GM12878 (cell line): ENCODE measurements around the gene CNIH1. TPM values are rescaled to one million over a fixed set of nuclear protein-coding genes. Genes with fewer than 3 reads are reported as not detected.

Source experiments
- ATAC-seq: fragments of 200-7000 bp; cut with Tn5 transposase; 3 replicates; pipeline ENCODE4 v1.9.1; 2020; ENCODE audit warnings: mild to moderate bottlenecking, moderate library complexity
- BruUV-seq: library from RNA; stranded (reverse); fragments of 400-500 nt; replicated peaks from 2 replicates; lab custom pipeline; 2021; lab: Mats Ljungman, UMichigan
- CTCF ChIA-PET: fragments of 300-600 bp; sonication (Branson Sonifier 250); formaldehyde crosslinking; extraction: SDS; loops from one replicate; lab custom pipeline; 2021; ENCODE audit warnings: inconsistent platforms; lab: Yijun Ruan, JAX
- POLR2A ChIA-PET: fragments of 350-600 bp; formaldehyde crosslinking; extraction: SDS; loops from one replicate; lab custom pipeline; 2021; ENCODE audit warnings: inconsistent platforms; lab: Charles Lee
- RAD21 ChIA-PET: fragments of 300-600 bp; sonication (Branson Sonifier 250); formaldehyde crosslinking; loops from one replicate; lab custom pipeline; 2023; ENCODE audit warnings: antibody characterized with exemption; ENCODE audit not compliant: unreplicated experiment; lab: Charles Lee
- SMC1A ChIA-PET: fragments of 300-600 bp; sonication (Branson Sonifier 250); formaldehyde crosslinking; loops from one replicate; lab custom pipeline; 2023; ENCODE audit not compliant: unreplicated experiment, uncharacterized antibody; lab: Charles Lee
- DNase-seq: peaks from one replicate; pipeline ENCODE4 v3.0.0-alpha.2; 2011; ENCODE audit warnings: low read depth, low spot score
- FAIRE-seq: peaks from 3 replicates; lab custom pipeline; 2011; peaks lifted over from hg19 to GRCh38; lab: Jason Lieb, UNC
- H2AFZ ChIP-seq: 2 replicates; pipeline ENCODE4 v1.6.0; 2011; ENCODE audit warnings: low read depth, low read length, control low read depth; ENCODE audit not compliant: control insufficient read depth
- H3K27ac ChIP-seq: 2 replicates; pipeline ENCODE4 v1.5.1; 2011; ENCODE audit warnings: control low read depth; ENCODE audit not compliant: control insufficient read depth, insufficient read depth
- H3K27me3 ChIP-seq, 2 experiments: replicated peaks in 1 of 2; 2 replicates each; pipeline versions ENCODE4 v1.6.0 to v1.6.1; 2011; ENCODE audit warnings: low read length in 1 of 2; ENCODE audit not compliant: control insufficient read depth in 2 of 2, insufficient read depth in 2 of 2
- H3K36me3 ChIP-seq, 2 experiments: 2 replicates each; pipeline ENCODE4 v1.5.1; 2011; ENCODE audit warnings: low read length in 1 of 2; ENCODE audit not compliant: control insufficient read depth in 2 of 2, insufficient read depth in 2 of 2
- H3K4me1 ChIP-seq: 2 replicates; pipeline ENCODE4 v1.6.1; 2011; ENCODE audit warnings: mild to moderate bottlenecking, low read length, moderate library complexity, mixed read lengths; ENCODE audit not compliant: control insufficient read depth, insufficient read depth
- H3K4me2 ChIP-seq: 2 replicates; pipeline ENCODE4 v1.6.0; 2011; ENCODE audit warnings: control low read depth; ENCODE audit not compliant: control insufficient read depth, insufficient read depth
- H3K4me3 ChIP-seq: fragments of 200-600 bp; sonication (generic); 2 replicates; pipeline ENCODE4 v1.5.1; 2016
- H3K79me2 ChIP-seq: 2 replicates; pipeline ENCODE4 v1.6.0; 2011; ENCODE audit warnings: low read length; ENCODE audit not compliant: control insufficient read depth, insufficient read depth
- H3K9ac ChIP-seq: 2 replicates; pipeline ENCODE4 v1.8.0; 2011; ENCODE audit warnings: low read length, control low read depth, mixed read lengths; ENCODE audit not compliant: control insufficient read depth, insufficient read depth
- H3K9me3 ChIP-seq: replicated peaks from 3 replicates; pipeline ENCODE4 v1.5.1; 2011; ENCODE audit warnings: mild to moderate bottlenecking, low read length; ENCODE audit not compliant: control insufficient read depth, insufficient read depth
- H4K20me1 ChIP-seq: 2 replicates; pipeline ENCODE4 v1.6.0; 2011; ENCODE audit not compliant: control insufficient read depth, insufficient read depth
- CBFB ChIP-seq: IDR thresholded peaks from 2 replicates; pipeline ENCODE4 v1.6.1; 2016; ENCODE audit warnings: antibody characterized with exemption, low read depth
- CBX5 ChIP-seq: sonication (generic); IDR thresholded peaks from 2 replicates; pipeline ENCODE4 v1.6.1; 2016; ENCODE audit warnings: low read depth, moderate library complexity, mild to moderate bottlenecking, inconsistent platforms
- CHD4 ChIP-seq: fragments of 200-600 bp; sonication (generic); IDR thresholded peaks from 2 replicates; pipeline ENCODE4 v1.6.1; 2016; ENCODE audit warnings: mild to moderate bottlenecking
- KAT2A ChIP-seq: conservative IDR thresholded peaks from 2 replicates; pipeline ENCODE4 v1.6.1; 2011; ENCODE audit warnings: low read depth, low read length; ENCODE audit not compliant: control insufficient read depth
- MXI1 ChIP-seq: fragments of 150-350 bp; IDR thresholded peaks from 2 replicates; pipeline ENCODE4 v1.6.1; 2011; ENCODE audit warnings: low read depth, mild to moderate bottlenecking, inconsistent platforms, low read length, improper control_type of control experiment
- RAD51 ChIP-seq: fragments of 450-650 bp; IDR thresholded peaks from 2 replicates; pipeline ENCODE4 v1.6.1; 2016; ENCODE audit warnings: moderate library complexity, mild to moderate bottlenecking, inconsistent platforms
- SRF ChIP-seq, 2 experiments: IDR thresholded peaks; 2 replicates each; pipeline ENCODE4 v1.6.1; 2011; ENCODE audit warnings: low read depth in 2 of 2, low read length in 2 of 2, mild to moderate bottlenecking in 1 of 2, moderate library complexity in 1 of 2
- ZSCAN29 ChIP-seq: fragments of 450-650 bp; IDR thresholded peaks from 2 replicates; pipeline ENCODE4 v1.6.1; 2017; ENCODE audit warnings: mild to moderate bottlenecking, moderate library complexity
- WGBS: methylation state at CpG from one replicate; pipeline ENCODE4 v1.1.6; 2016; ENCODE audit warnings: low lambda C conversion rate; ENCODE audit not compliant: insufficient replicate concordance, insufficient coverage; ENCODE audit errors: missing lambda C conversion rate; 5-methylcytosine and 5-hydroxymethylcytosine counted together
- in situ Hi-C: fragments of 300-500 bp; cut with MboI; formaldehyde crosslinking; loops from 9 replicates; pipeline ENCODE4 v1.14.3; 2018; ENCODE audit warnings: mixed read lengths
- intact Hi-C: fragments of 100-400 bp; cut with micrococcal nuclease; formaldehyde crosslinking; loops from one replicate; pipeline ENCODE4 v1.14.2; 2022; ENCODE audit not compliant: unreplicated experiment
- polyA plus RNA-seq, 11 experiments: library from polyadenylated mRNA; depleted of rRNA in 4 of 11; unstranded in 6 of 11; stranded (reverse) in 5 of 11; fragments of >200 nt; fragmentation: Nextera tagmentation in 4 of 11; fragmentation: Illumina TruSeq in 1 of 11; extraction: Ambion mirVana in 4 of 11; extraction: Trizol in 1 of 11; gene quantifications; 1 replicate in 1 of 11; 2 replicates in 10 of 11; pipeline versions ENCODE4 v1.2.1 to v1.2.3, GENCODE V29; 2011 to 2016; ENCODE audit warnings: inconsistent platforms in 2 of 11, missing spikeins in 2 of 11, low read depth in 1 of 11
- total RNA-seq, 4 experiments: library from RNA; depleted of rRNA in 3 of 4; stranded (reverse); fragments of >200 nt in 3 of 4; fragmentation: Illumina TruSeq in 1 of 4; extraction: Trizol in 1 of 4; gene quantifications; 2 replicates each; pipeline versions ENCODE4 v1.2.1 to v1.2.3, GENCODE V29; 2013 to 2021
- TF ChIP-seq, protein P1 (sequence below): fragments of 450-650 bp; IDR thresholded peaks from 2 replicates; pipeline ENCODE4 v1.6.1; 2017; ENCODE audit warnings: mild to moderate bottlenecking, moderate library complexity
- TF ChIP-seq, protein P2 (sequence below): fragments of 450-650 bp; IDR thresholded peaks from 2 replicates; pipeline ENCODE4 v1.6.1; 2017; ENCODE audit warnings: mild to moderate bottlenecking
- TF ChIP-seq, protein P3 (sequence below): fragments of 450-650 bp; IDR thresholded peaks from 2 replicates; pipeline ENCODE4 v1.6.1; 2014; ENCODE audit warnings: mild to moderate bottlenecking
- TF ChIP-seq, protein P4 (sequence below): fragments of 450-650 bp; conservative IDR thresholded peaks from 2 replicates; pipeline ENCODE4 v1.6.1; 2017; ENCODE audit warnings: mild to moderate bottlenecking, moderate library complexity

Gene CNIH1
- total and polyA plus RNA-seq, 10 of the 15 experiments (the other 5 are each of a cell fraction or from before 2014, with no cell fraction given), result 48.9 to 274 (median 110) TPM

DNA sequence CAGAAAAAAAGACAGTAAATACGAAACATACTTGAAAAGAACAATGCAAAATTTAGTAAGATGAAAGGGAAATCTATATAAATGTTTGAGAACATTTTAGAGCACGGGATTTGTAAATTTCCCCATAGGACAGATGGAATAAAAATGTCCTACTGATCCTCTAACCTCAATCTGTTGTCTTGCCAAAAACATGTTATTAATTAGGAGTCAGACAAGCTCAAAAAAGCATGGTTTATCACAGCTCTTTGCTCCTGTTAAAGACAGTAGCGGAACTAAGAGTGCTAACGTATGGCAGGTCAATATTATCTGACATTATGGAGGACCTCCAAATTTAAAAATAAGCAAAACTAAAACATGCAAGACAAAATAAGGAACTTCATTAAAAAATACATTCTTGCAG is 34.7 kb upstream of the CNIH1 start (continued):
- TF ChIP-seq, protein P1, sequence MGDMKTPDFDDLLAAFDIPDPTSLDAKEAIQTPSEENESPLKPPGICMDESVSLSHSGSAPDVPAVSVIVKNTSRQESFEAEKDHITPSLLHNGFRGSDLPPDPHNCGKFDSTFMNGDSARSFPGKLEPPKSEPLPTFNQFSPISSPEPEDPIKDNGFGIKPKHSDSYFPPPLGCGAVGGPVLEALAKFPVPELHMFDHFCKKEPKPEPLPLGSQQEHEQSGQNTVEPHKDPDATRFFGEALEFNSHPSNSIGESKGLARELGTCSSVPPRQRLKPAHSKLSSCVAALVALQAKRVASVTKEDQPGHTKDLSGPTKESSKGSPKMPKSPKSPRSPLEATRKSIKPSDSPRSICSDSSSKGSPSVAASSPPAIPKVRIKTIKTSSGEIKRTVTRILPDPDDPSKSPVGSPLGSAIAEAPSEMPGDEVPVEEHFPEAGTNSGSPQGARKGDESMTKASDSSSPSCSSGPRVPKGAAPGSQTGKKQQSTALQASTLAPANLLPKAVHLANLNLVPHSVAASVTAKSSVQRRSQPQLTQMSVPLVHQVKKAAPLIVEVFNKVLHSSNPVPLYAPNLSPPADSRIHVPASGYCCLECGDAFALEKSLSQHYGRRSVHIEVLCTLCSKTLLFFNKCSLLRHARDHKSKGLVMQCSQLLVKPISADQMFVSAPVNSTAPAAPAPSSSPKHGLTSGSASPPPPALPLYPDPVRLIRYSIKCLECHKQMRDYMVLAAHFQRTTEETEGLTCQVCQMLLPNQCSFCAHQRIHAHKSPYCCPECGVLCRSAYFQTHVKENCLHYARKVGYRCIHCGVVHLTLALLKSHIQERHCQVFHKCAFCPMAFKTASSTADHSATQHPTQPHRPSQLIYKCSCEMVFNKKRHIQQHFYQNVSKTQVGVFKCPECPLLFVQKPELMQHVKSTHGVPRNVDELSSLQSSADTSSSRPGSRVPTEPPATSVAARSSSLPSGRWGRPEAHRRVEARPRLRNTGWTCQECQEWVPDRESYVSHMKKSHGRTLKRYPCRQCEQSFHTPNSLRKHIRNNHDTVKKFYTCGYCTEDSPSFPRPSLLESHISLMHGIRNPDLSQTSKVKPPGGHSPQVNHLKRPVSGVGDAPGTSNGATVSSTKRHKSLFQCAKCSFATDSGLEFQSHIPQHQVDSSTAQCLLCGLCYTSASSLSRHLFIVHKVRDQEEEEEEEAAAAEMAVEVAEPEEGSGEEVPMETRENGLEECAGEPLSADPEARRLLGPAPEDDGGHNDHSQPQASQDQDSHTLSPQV, result no peak
- TF ChIP-seq CHD4, result no peak
- TF ChIP-seq, protein P2, sequence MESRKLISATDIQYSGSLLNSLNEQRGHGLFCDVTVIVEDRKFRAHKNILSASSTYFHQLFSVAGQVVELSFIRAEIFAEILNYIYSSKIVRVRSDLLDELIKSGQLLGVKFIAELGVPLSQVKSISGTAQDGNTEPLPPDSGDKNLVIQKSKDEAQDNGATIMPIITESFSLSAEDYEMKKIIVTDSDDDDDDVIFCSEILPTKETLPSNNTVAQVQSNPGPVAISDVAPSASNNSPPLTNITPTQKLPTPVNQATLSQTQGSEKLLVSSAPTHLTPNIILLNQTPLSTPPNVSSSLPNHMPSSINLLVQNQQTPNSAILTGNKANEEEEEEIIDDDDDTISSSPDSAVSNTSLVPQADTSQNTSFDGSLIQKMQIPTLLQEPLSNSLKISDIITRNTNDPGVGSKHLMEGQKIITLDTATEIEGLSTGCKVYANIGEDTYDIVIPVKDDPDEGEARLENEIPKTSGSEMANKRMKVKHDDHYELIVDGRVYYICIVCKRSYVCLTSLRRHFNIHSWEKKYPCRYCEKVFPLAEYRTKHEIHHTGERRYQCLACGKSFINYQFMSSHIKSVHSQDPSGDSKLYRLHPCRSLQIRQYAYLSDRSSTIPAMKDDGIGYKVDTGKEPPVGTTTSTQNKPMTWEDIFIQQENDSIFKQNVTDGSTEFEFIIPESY, result no peak
- no peak for TF ChIP-seq CBFB

DNA sequence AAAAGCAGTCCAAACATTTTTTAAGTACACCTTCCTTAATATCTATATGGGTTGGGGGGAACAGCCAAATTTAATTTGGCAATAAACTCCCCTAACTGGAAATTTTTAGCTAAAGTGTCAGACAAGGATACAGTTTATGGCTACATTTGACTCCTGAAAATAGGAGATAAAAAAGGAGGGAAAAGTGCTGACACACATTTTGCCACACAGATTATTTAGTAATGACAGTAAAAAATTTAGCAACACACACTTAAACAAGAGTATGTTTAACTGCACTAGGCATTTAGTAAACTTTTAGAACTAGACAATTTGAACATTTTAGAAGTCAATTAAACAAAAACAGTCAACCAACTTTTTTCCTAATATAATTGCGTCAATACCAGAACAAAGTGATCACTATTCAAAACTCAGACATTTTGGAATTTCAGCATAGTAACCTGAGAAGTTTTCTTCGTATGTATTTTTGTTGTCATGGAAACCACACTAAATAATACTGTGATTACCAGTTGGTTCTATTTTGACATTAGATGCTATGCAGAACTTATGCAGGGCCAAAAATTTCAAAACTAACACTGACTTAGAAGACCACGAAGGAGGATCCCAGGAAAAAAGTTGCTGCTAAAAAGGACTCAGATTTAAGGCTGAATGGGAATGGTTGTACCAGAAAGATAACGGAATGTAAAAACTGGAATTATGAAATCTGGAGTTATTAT is 34.2 kb upstream of the CNIH1 start:
- Histone ChIP-seq H2AFZ (no peak overlapping the region), H3K36me3 (no peaks in the 10 kb centered on the region; a peak in 2 of 4 replicates), H3K9ac (no peak overlapping the region), H4K20me1 (no peaks in the 10 kb centered on the region), H3K27me3 (no peaks in the 10 kb centered on the region), H3K27ac (no peak overlapping the region), H3K4me3 (no peak overlapping the region), H3K79me2 (no peaks in the 10 kb centered on the region), H3K4me2 (no peak overlapping the region), H3K4me1 (no peaks in the 10 kb centered on the region), H3K9me3 (no peaks in the 10 kb centered on the region)
- intact Hi-C loops (no loop called here), in situ Hi-C loops (no loop called here)
- RAD21 ChIA-PET, result no interaction called here
- no TSS peak for BruUV-seq
- ATAC-seq (no peak), FAIRE-seq (no peak), DNase-seq (no peak)
- SMC1A ChIA-PET, result interaction anchor here (0.6 kb wide), 1 partner anchor 92 kb away, joined by 4 read pairs; the partner anchor contains the start of gene SAMD4A
- 83% methylated on average over 4 of the region's 4 CpGs for WGBS
- POLR2A ChIA-PET, result no interaction called here
- CTCF ChIA-PET, result no interaction called here
- TF ChIP-seq, protein P3, sequence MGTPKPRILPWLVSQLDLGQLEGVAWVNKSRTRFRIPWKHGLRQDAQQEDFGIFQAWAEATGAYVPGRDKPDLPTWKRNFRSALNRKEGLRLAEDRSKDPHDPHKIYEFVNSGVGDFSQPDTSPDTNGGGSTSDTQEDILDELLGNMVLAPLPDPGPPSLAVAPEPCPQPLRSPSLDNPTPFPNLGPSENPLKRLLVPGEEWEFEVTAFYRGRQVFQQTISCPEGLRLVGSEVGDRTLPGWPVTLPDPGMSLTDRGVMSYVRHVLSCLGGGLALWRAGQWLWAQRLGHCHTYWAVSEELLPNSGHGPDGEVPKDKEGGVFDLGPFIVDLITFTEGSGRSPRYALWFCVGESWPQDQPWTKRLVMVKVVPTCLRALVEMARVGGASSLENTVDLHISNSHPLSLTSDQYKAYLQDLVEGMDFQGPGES, result no peak
- TF ChIP-seq SRF (IDR thresholded peaks at IDR 0.05; ENCODE audit: low read depth in 2 of 2, low read length in 2 of 2), result no peak
- no peak for TF ChIP-seq CBX5
- TF ChIP-seq, protein P4, sequence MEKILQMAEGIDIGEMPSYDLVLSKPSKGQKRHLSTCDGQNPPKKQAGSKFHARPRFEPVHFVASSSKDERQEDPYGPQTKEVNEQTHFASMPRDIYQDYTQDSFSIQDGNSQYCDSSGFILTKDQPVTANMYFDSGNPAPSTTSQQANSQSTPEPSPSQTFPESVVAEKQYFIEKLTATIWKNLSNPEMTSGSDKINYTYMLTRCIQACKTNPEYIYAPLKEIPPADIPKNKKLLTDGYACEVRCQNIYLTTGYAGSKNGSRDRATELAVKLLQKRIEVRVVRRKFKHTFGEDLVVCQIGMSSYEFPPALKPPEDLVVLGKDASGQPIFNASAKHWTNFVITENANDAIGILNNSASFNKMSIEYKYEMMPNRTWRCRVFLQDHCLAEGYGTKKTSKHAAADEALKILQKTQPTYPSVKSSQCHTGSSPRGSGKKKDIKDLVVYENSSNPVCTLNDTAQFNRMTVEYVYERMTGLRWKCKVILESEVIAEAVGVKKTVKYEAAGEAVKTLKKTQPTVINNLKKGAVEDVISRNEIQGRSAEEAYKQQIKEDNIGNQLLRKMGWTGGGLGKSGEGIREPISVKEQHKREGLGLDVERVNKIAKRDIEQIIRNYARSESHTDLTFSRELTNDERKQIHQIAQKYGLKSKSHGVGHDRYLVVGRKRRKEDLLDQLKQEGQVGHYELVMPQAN, result no peak
- TF ChIP-seq KAT2A, result no peak
- no peak for TF ChIP-seq RAD51
- TF ChIP-seq MXI1, result no peak
- no peak for TF ChIP-seq ZSCAN29
